Measurements from ENCODE around the gene CCDC106.

GRCh38 chr19:55624109-55625003, 23.7 kb upstream of the CCDC106 start, which contains the start of gene ZNF784:
- TF ChIP-seq CTCF (tag by site-specific recombination; IDR thresholded peaks at IDR 0.05): no peak
- no peak for TF ChIP-seq ZBTB8A (tag by site-specific recombination; IDR thresholded peaks at IDR 0.05)
- no peak for TF ChIP-seq ZNF311 (tag by site-specific recombination; IDR thresholded peaks at IDR 0.05; ENCODE audit: borderline replicate concordance)
- TF ChIP-seq ZNF768 (tag by site-specific recombination; IDR thresholded peaks at IDR 0.05): no peak
- TF ChIP-seq ZNF239 (tag by site-specific recombination; IDR thresholded peaks at IDR 0.05): no peak
- TF ChIP-seq PBX3 (CRISPR knock-in tag; IDR thresholded peaks at IDR 0.05): peak; percentile 79
- no peak for TF ChIP-seq ZNF140 (tag by site-specific recombination; IDR thresholded peaks at IDR 0.05)
- peak; percentile 54; the same call in 1 of the 2 replicates for TF ChIP-seq YY1 (tag by site-specific recombination; IDR thresholded peaks at IDR 0.05)
- 0 out of 2 replicates have a peak, but pooled peaks have one; percentile 30 for TF ChIP-seq ZNF660 (tag by site-specific recombination; IDR thresholded peaks at IDR 0.05)
- TF ChIP-seq REST (tag by site-specific recombination; IDR thresholded peaks at IDR 0.05): no peak
